ENCODE data around the gene AUNIP. TPM values are rescaled to one million over a fixed set of nuclear protein-coding genes. Genes with fewer than 3 reads are reported as not detected.

AUNIP gene
- total RNA-seq, 1 experiment from 2014 or later: 12.1 TPM

- Histone ChIP-seq H3K9me3 (ENCODE audit: control insufficient read depth in 1 of 2, insufficient read depth in 1 of 2, low read depth in 1 of 2, low read length in 2 of 2) (no peaks in the 10 kb centered on the region), H3K4me3 (replicated peaks in 1 of 2; ENCODE audit: low read depth in 1 of 2, low read length in 2 of 2) (no peak overlapping the region), H3K9me2 (ENCODE audit: insufficient read depth) (no peaks in the 10 kb centered on the region), H3K27ac (ENCODE audit: low read depth, low read length) (no peak overlapping the region), H3K9ac (ENCODE audit: low read length) (no peak overlapping the region), H3K27me3 (ENCODE audit: insufficient read depth, low read length) (no peaks in the 10 kb centered on the region), H2AFZ (ENCODE audit: low read depth, low read length, poor library complexity, severe bottlenecking) (no peak overlapping the region), H3K4me2 (ENCODE audit: low read length) (no peak overlapping the region), H3K36me3 (ENCODE audit: control insufficient read depth in 1 of 2, insufficient read depth in 2 of 2, low read length in 2 of 2) (no peaks in the 10 kb centered on the region; a peak in 1 of 4 replicates), H3K4me1 (ENCODE audit: control insufficient read depth in 1 of 2, insufficient read depth in 2 of 2, low read length in 2 of 2) (no peaks in the 10 kb centered on the region; a peak in 1 of 4 replicates), H4K20me1 (ENCODE audit: insufficient read depth) (no peaks in the 10 kb centered on the region; the same call in 1 of the 2 replicates), H3K79me2 (ENCODE audit: insufficient read depth, low read length) (peaks cover 100% of the 10 kb centered on the region)
- DNase-seq (ENCODE audit: low read depth, low spot score) (no peak), ATAC-seq (no peak)
- no TSS peak for BruUV-seq (replicated peaks)
- ChIA-PET POLR2A (interaction anchor here (1.0 to 1.8 kb wide), 2 partner anchors 11 to 42 kb away, joined by 3 read pairs; no protein-coding TSS in a partner anchor), CTCF (interaction anchor here (0.9 kb wide), 1 partner anchor 11 kb away, joined by 5 read pairs; no protein-coding TSS in a partner anchor), RAD21 (ENCODE audit: low non-redundant PET in 1 of 2, low total read pairs in 2 of 2, uncharacterized antibody in 2 of 2, unreplicated experiment in 2 of 2) (no interaction called here)
- intact Hi-C loops (cut with micrococcal nuclease): no loop called here
- TF ChIP-seq ZNF274 (IDR thresholded peaks at IDR 0.05; ENCODE audit: low read depth, low read length): no peak
- no peak for TF ChIP-seq EZH2 (IDR thresholded peaks at IDR 0.05)
- no peak for TF ChIP-seq FOSL1 (IDR thresholded peaks at IDR 0.05; ENCODE audit: low read depth)
- no peak for TF ChIP-seq CTCF (IDR thresholded peaks at IDR 0.05 in 2 of 3, conservative IDR thresholded peaks at IDR 0.05 in 1 of 3; ENCODE audit: borderline replicate concordance in 1 of 3, insufficient read depth in 1 of 3, low read depth in 2 of 3, low read length in 2 of 3)
- no peak for TF ChIP-seq YY1 (IDR thresholded peaks at IDR 0.05; ENCODE audit: extremely low read depth, insufficient replicate concordance, low read depth, low read length)
- TF ChIP-seq TCF7L2 (IDR thresholded peaks at IDR 0.05; ENCODE audit: borderline replicate concordance, extremely low read depth, insufficient read depth, insufficient read length): no peak
- TF ChIP-seq ATF3 (IDR thresholded peaks at IDR 0.05): no peak
- no peak for TF ChIP-seq CBX3 (IDR thresholded peaks at IDR 0.05; ENCODE audit: low read depth)
- no peak for TF ChIP-seq POLR2A (IDR thresholded peaks at IDR 0.05; ENCODE audit: borderline replicate concordance, extremely low read depth, insufficient read depth, insufficient read length)
- TF ChIP-seq REST (IDR thresholded peaks at IDR 0.05; ENCODE audit: low read depth): no peak
- no peak for TF ChIP-seq ELF1 (IDR thresholded peaks at IDR 0.05; ENCODE audit: borderline replicate concordance, low read depth)
- no peak for TF ChIP-seq ZFX (IDR thresholded peaks at IDR 0.05)
- no peak for TF ChIP-seq CEBPB (IDR thresholded peaks at IDR 0.05; ENCODE audit: low read depth)
- no peak for TF ChIP-seq SRF (IDR thresholded peaks at IDR 0.05; ENCODE audit: low read depth)
- TF ChIP-seq RAD21 (IDR thresholded peaks at IDR 0.05; ENCODE audit: low read depth): no peak
Measured at GRCh38 chr1:25848531-25848930, 10.7 kb downstream of the AUNIP start.

All from HCT116 (cell line).